Activated naive CD4-positive, alpha-beta T cell treated with anti-CD3 and anti-CD28 coated beads, Interleukin-2, amount 50 U/mL, for 72 hours (primary cell): ENCODE data around the gene CGB8. TPM values are rescaled to one million over a fixed set of nuclear protein-coding genes. Genes with fewer than 3 reads are reported as not detected.

Source experiments
- ATAC-seq, 2 donors: fragments of 150-1000 bp; cut with Tn5 transposase; 2 replicates each; pipeline ENCODE4 v1.10.0; 2021; ENCODE audit warnings: mild to moderate bottlenecking in 2 of 2, moderate library complexity in 2 of 2
- DNase-seq, 2 donors: peaks; one replicate each; pipeline ENCODE4 v3.0.0; 2021 to 2022; ENCODE audit warnings: low spot score in 2 of 2
- H3K27ac Mint-ChIP-seq, 2 donors: one replicate each; pipeline ENCODE4 v1.8.0; 2022; ENCODE audit warnings: mild to moderate bottlenecking in 2 of 2, mixed read lengths in 2 of 2
- H3K36me3 Mint-ChIP-seq, 2 donors: one replicate each; pipeline ENCODE4 v1.8.0; 2022; ENCODE audit warnings: mixed read lengths in 2 of 2
- H3K9me3 Mint-ChIP-seq, 2 donors: one replicate each; pipeline ENCODE4 v1.8.0; 2022; ENCODE audit warnings: mixed read lengths in 2 of 2
- total RNA-seq, 2 donors: library from RNA; stranded (reverse); gene quantifications; one replicate each; pipeline ENCODE4 v1.2.3, GENCODE V29; 2022

Gene CGB8
- total RNA-seq, 2 donors from 2014 or later = not detected

DNA sequence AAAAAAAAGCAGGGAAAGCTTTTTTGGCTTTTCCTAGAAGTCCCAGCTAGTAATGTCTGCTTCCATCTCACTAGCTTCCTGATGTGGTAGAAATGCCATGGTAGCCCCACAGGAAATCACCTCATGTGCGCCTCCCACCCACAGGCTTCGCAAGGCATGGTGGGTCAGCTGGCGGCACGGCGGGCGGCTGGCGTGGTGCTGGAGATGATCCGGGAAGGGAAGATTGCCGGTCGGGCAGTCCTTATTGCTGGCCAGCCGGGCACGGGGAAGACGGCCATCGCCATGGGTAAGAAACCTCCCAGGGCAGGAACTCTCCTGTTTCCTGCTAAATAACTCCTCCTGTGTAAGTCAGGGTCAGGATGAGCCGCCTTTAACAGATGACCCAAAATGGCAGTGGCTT, 44.8 kb downstream of the CGB8 start:
- H3K9me3 Mint-ChIP-seq = no peaks in the 10 kb centered on the region
- DNase-seq (no peak), ATAC-seq (no peak)
- no peaks in the 10 kb centered on the region for H3K36me3 Mint-ChIP-seq
- no peak overlapping the region for H3K27ac Mint-ChIP-seq

DNA sequence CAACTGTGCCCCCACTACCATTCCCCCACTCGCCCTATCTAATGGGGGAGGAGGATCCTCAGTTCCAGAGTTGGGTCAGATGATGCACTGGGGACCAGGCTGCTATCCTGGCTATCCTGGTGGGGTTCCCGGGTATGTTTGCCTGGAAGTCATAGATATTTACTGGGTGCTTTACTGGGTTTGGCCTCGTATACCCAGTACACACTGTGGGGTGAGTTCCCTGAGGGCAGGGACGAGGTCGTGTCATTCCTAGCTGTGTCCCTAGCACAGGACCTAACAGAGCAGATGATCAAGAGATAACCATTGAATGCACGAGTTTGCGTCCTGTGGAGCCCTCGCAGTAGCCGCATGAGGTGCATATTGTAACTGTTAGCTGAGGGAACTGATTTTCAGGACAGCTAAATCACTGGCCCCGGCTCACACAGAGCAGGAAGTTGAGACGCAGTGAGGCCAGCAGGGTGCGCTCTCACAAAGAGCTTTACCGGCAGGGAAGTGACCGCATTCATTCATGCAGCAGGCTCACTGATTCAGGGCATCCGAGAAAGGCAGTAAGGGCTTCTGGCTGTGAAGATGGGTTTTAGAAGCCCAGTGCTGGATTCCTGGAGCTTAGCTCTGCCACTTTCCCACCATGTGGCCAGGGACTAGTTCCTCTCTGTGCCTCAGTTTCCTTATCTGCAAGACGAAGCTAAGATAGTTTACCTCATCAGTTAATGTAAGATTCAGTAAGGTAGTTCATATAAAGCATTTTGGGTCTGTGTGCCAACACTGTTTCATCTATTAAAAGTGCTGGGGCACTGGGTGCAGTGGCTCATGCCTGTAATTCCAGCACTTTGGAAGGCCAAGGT, 49.2 kb downstream of the CGB8 start:
- peak in 1 of 2 donors; percentile 68 for DNase-seq
- ATAC-seq = peak; percentile 84 to 86
- H3K27ac Mint-ChIP-seq = no peak overlapping the region
- no peaks in the 10 kb centered on the region for H3K9me3 Mint-ChIP-seq
- H3K36me3 Mint-ChIP-seq = peaks cover 0 to 8% of the 10 kb centered on the region in 2 donors

DNA sequence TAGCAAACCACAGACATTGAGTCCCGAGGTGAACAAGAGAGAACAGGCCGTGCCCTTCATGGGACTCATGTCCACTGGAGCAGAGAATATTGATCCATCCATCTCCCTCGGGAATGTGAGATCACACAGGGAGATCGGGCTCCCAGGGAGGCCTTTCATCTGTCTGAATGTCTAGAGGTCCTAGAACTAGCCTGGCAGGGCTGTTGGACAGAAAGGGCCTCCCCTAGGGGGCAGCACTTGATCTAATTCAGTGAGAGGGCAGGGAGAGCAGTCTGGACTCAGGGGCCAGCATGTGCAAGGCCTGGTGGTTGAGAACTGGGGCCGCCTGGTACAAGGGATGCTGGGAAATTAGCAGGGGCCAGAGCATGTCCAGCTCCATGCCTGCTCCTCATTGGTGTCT, 50.9 kb downstream of the CGB8 start:
- Mint-ChIP-seq H3K27ac (no peak overlapping the region), H3K9me3 (no peaks in the 10 kb centered on the region), H3K36me3 (peaks cover 11 to 20% of the 10 kb centered on the region in 2 donors)
- ATAC-seq = no peak
- peak in 1 of 2 donors; percentile 73 for DNase-seq

Other genes with a start within 250 kb of the CGB8 start
- 10 to 100 TPM; 33.9 to 72.1 TPM for gene BCAT2, start 238.1 kb downstream of the CGB8 start, total RNA-seq
- gene HSD17B14, start 212.6 kb downstream of the CGB8 start, total RNA-seq = 1 to 10 TPM; 1.3 to 1.7 TPM
- 10 to 100 TPM in 1 of 2 donors, 1 to 10 TPM in 1; 9.1 to 20.3 TPM for gene PLEKHA4, start 180.5 kb downstream of the CGB8 start, total RNA-seq
- gene PPP1R15A, start 176.7 kb downstream of the CGB8 start, total RNA-seq = 100 to 1,000 TPM in 1 of 2 donors, 10 to 100 TPM in 1; 93.1 to 133 TPM
- 1 to 10 TPM in 1 of 2 donors, under 1 TPM in 1; 0.52 to 1.1 TPM for gene TULP2, start 150.4 kb downstream of the CGB8 start, total RNA-seq
- 100 to 1,000 TPM; 191 to 254 TPM for gene NUCB1, start 148.8 kb downstream of the CGB8 start, total RNA-seq
- gene DHDH, start 115.4 kb downstream of the CGB8 start, total RNA-seq = 1 to 10 TPM; 2.2 to 7.4 TPM
- gene BAX, start 94.2 kb downstream of the CGB8 start, total RNA-seq = 100 to 1,000 TPM; 191 to 711 TPM
- gene FTL, start 83.8 kb downstream of the CGB8 start, total RNA-seq = 1,000 to 10,000 TPM; 1,148 to 2,898 TPM
- gene GYS1, start 55.8 kb downstream of the CGB8 start, total RNA-seq = 100 to 1,000 TPM in 1 of 2 donors, 10 to 100 TPM in 1; 44.8 to 104 TPM
- 100 to 1,000 TPM; 135 to 160 TPM for gene RUVBL2, start 55.2 kb downstream of the CGB8 start, total RNA-seq
- gene LHB, start 32.0 kb downstream of the CGB8 start, total RNA-seq = not detected
- gene CGB3, start 24.8 kb downstream of the CGB8 start, total RNA-seq = not detected
- not detected for gene CGB2, start 17.2 kb downstream of the CGB8 start, total RNA-seq
- not detected for gene CGB1, start 12.2 kb downstream of the CGB8 start, total RNA-seq
- not detected for gene CGB5, start 5.3 kb downstream of the CGB8 start, total RNA-seq
- gene CGB7, start 8.6 kb upstream of the CGB8 start, total RNA-seq = not detected
- gene NTF4, start 15.7 kb upstream of the CGB8 start, total RNA-seq = not detected
- not detected for gene KCNA7, start 23.6 kb upstream of the CGB8 start, total RNA-seq
- 100 to 1,000 TPM; 127 to 233 TPM for gene SNRNP70, start 36.3 kb upstream of the CGB8 start, total RNA-seq
- gene LIN7B, start 65.3 kb upstream of the CGB8 start, total RNA-seq = 10 to 100 TPM in 1 of 2 donors, 1 to 10 TPM in 1; 1.9 to 12.4 TPM
- 1 to 10 TPM; 1.1 TPM for gene C19orf73, start 70.0 kb upstream of the CGB8 start, total RNA-seq
- 10 to 100 TPM; 10.3 to 11.3 TPM for gene PPFIA3, start 70.4 kb upstream of the CGB8 start, total RNA-seq
- not detected for gene HRC, start 106.3 kb upstream of the CGB8 start, total RNA-seq
- under 1 TPM; 0.23 to 0.58 TPM for gene TRPM4, start 108.7 kb upstream of the CGB8 start, total RNA-seq